K562 (cell line): ENCODE data around the gene BHLHE23. TPM values are rescaled to one million over a fixed set of nuclear protein-coding genes. Genes with fewer than 3 reads are reported as not detected.

Experiments used
- ATAC-seq: fragments of 200-7000 bp; cut with Tn5 transposase; 3 replicates; pipeline ENCODE4 v1.9.1; 2020; ENCODE audit warnings: moderate library complexity
- BruUV-seq: library from RNA; stranded (reverse); fragments of 400-500 nt; replicated peaks from 2 replicates; lab custom pipeline; 2021; lab: Mats Ljungman, UMichigan
- CTCF ChIA-PET: fragments of 300-600 bp; formaldehyde crosslinking; extraction: SDS; loops from one replicate; lab custom pipeline; 2021; ENCODE audit warnings: low intra/inter-chr PET ratio; lab: Yijun Ruan, JAX
- POLR2A ChIA-PET: fragments of 300-600, 350-650 bp; sonication (Branson Sonifier 250); formaldehyde crosslinking; extraction: SDS; loops from one replicate; lab custom pipeline; 2021; ENCODE audit warnings: antibody characterized with exemption, inconsistent platforms; lab: Yijun Ruan, JAX
- DNase-seq, 4 experiments: peaks; one replicate each; pipeline versions ENCODE4 v3.0.0 to v3.0.0-alpha.2; 2011 to 2018; ENCODE audit warnings: low spot score in 3 of 4, mixed read lengths in 3 of 4; ENCODE audit errors: extremely low read depth in 1 of 4
- FAIRE-seq: peaks from 2 replicates; lab custom pipeline; 2011; peaks lifted over from hg19 to GRCh38; lab: Jason Lieb, UNC
- H2AFZ ChIP-seq: 2 replicates; pipeline ENCODE4 v1.6.0; 2011; ENCODE audit warnings: low read depth, low read length, control low read depth, inconsistent platforms
- H3K27ac ChIP-seq: fragments of 200-600 bp; 3 replicates; pipeline ENCODE4 v1.8.0; 2011; ENCODE audit warnings: low read depth, mild to moderate bottlenecking, control low read depth, inconsistent platforms, low read length, moderate library complexity, mixed read lengths; ENCODE audit errors: extremely low read depth
- H3K27me3 ChIP-seq, 2 experiments: fragments of 300-600 bp in 1 of 2; 2 replicates in 1 of 2; 3 replicates in 1 of 2; pipeline versions ENCODE4 v1.6.0 to v1.8.0; 2011; ENCODE audit warnings: inconsistent platforms in 2 of 2, low read length in 2 of 2, mild to moderate bottlenecking in 1 of 2, mixed read lengths in 1 of 2, moderate library complexity in 1 of 2; ENCODE audit not compliant: control insufficient read depth in 2 of 2, insufficient read depth in 2 of 2
- H3K36me3 ChIP-seq: fragments of 300-600 bp; 3 replicates; pipeline ENCODE4 v1.8.0; 2011; ENCODE audit warnings: mild to moderate bottlenecking, low read length, inconsistent platforms; ENCODE audit not compliant: control insufficient read depth, insufficient read depth
- H3K4me1 ChIP-seq, 2 experiments: fragments of 200-600 bp in 1 of 2; replicated peaks in 1 of 2; 2 replicates in 1 of 2; 3 replicates in 1 of 2; pipeline versions ENCODE4 v1.5.1 to v1.8.0; 2011; ENCODE audit warnings: inconsistent platforms in 2 of 2, low read length in 2 of 2, mild to moderate bottlenecking in 1 of 2, mixed read lengths in 1 of 2, moderate library complexity in 1 of 2; ENCODE audit not compliant: control insufficient read depth in 2 of 2, insufficient read depth in 2 of 2
- H3K4me2 ChIP-seq: 2 replicates; pipeline ENCODE4 v1.6.1; 2011; ENCODE audit warnings: low read length, control low read depth, inconsistent platforms, mixed read lengths; ENCODE audit not compliant: insufficient read depth
- H3K4me3 ChIP-seq: fragments of 200-600 bp; sonication (generic), shearing (Covaris generic); 2 replicates; pipeline ENCODE4 v1.5.1; 2016; ENCODE audit warnings: control low read depth, inconsistent platforms
- H3K79me2 ChIP-seq: fragments of 200-600 bp; 3 replicates; pipeline ENCODE4 v1.8.0; 2011; ENCODE audit warnings: low read length, inconsistent platforms; ENCODE audit not compliant: control insufficient read depth, insufficient read depth
- H3K9ac ChIP-seq, 2 experiments: 2 replicates each; pipeline versions ENCODE4 v1.6.0 to v1.6.1; 2011; ENCODE audit warnings: low read depth in 2 of 2, low read length in 2 of 2, control low read depth in 1 of 2, inconsistent platforms in 1 of 2, mild to moderate bottlenecking in 1 of 2, mixed read lengths in 1 of 2; ENCODE audit not compliant: insufficient read depth in 1 of 2
- H3K9me1 ChIP-seq: one replicate; pipeline ENCODE4 v1.6.0; 2011; ENCODE audit warnings: inconsistent platforms, mild to moderate bottlenecking, low read length, moderate library complexity; ENCODE audit not compliant: control insufficient read depth, insufficient read depth
- H3K9me3 ChIP-seq: replicated peaks from 2 replicates; pipeline ENCODE4 v1.5.1; 2011; ENCODE audit warnings: low read depth, low read length, inconsistent platforms; ENCODE audit not compliant: control insufficient read depth, insufficient read depth
- H4K20me1 ChIP-seq: replicated peaks from 2 replicates; pipeline ENCODE4 v1.6.1; 2011; ENCODE audit warnings: low read length, inconsistent platforms, mixed read lengths; ENCODE audit not compliant: control insufficient read depth, insufficient read depth
- CHD7 ChIP-seq: fragments of 200-600 bp; sonication (generic); IDR thresholded peaks from one replicate; pipeline ENCODE4 v1.6.1; 2012; ENCODE audit warnings: mild to moderate bottlenecking, low read depth, low read length, inconsistent platforms
- SMAD1 ChIP-seq: fragments of 150-350 bp; IDR thresholded peaks from 2 replicates; pipeline ENCODE4 v1.6.1; 2014; ENCODE audit warnings: low read length, low read depth; ENCODE audit not compliant: partially characterized antibody
- TRIM28 ChIP-seq: fragments of 450-650 bp; IDR thresholded peaks from 2 replicates; pipeline ENCODE4 v1.6.1; 2017
- ZNF511 ChIP-seq: sonication (generic); formaldehyde crosslinking; IDR thresholded peaks from 2 replicates; pipeline ENCODE4 v1.8.0; 2022; ENCODE audit warnings: mild to moderate bottlenecking, missing genetic modification reagents
- ZNF77 ChIP-seq: fragments of 250-450 bp; sonication (Bioruptor Pico); IDR thresholded peaks from 2 replicates; pipeline ENCODE4 v1.5.0; 2020
- WGBS: fragments of 100-300 bp; shearing (Covaris generic); methylation state at CpG from one replicate; pipeline ENCODE4 v1.1.6; 2016; ENCODE audit warnings: low coverage, mixed read lengths; ENCODE audit not compliant: insufficient coverage; ENCODE audit errors: missing lambda C conversion rate; 5-methylcytosine and 5-hydroxymethylcytosine counted together
- in situ Hi-C: fragments of 300-500 bp; cut with MboI; formaldehyde crosslinking; loops from 4 replicates; pipeline ENCODE4 v1.15.0; 2018; ENCODE audit warnings: inconsistent platforms, mixed read lengths
- intact Hi-C: fragments of 100-400 bp; cut with micrococcal nuclease; formaldehyde crosslinking; loops from 2 replicates; pipeline ENCODE4 v1.14.2; 2022
- polyA plus RNA-seq, 8 experiments: library from polyadenylated mRNA; depleted of rRNA in 4 of 8; stranded (reverse) in 5 of 8; unstranded in 3 of 8; fragments of >200 nt; fragmentation: Nextera tagmentation in 2 of 8; fragmentation: Illumina TruSeq in 1 of 8; extraction: Ambion mirVana in 2 of 8; extraction: Trizol in 1 of 8; gene quantifications; 2 replicates each; pipeline versions ENCODE4 v1.2.1 to v1.2.3, GENCODE V29; 2011 to 2014; ENCODE audit warnings: inconsistent platforms in 1 of 8, missing spikeins in 1 of 8
- total RNA-seq, 7 experiments: library from RNA; depleted of rRNA in 6 of 7; stranded (reverse); fragments of >200 nt in 6 of 7; fragmentation: Illumina TruSeq in 2 of 7; extraction: Trizol in 2 of 7; gene quantifications; 2 replicates each; pipeline versions ENCODE4 v1.2.1 to v1.2.3, GENCODE V29; 2011 to 2021; ENCODE audit warnings: low replicate concordance in 1 of 7

Gene BHLHE23
- total and polyA plus RNA-seq, 9 of the 15 experiments (the other 6 are each of a cell fraction or from before 2014, with no cell fraction given): not detected

- no peak overlapping the region for H3K4me3 ChIP-seq
- no peak for DNase-seq
- ChIA-PET CTCF (no interaction called here), POLR2A (interaction anchor here (0.5 to 1.0 kb wide), 5 partner anchors 23 to 776 kb away, joined by 3 to 4 read pairs (median 3); no protein-coding TSS in a partner anchor)
- H3K9ac ChIP-seq: no peak overlapping the region
- H3K36me3 ChIP-seq: no peaks in the 10 kb centered on the region
- peaks cover 0 to 31% of the 10 kb centered on the region in 2 experiments; a peak in 2 of 5 replicates for H3K4me1 ChIP-seq
- BruUV-seq: no TSS peak
- no peaks in the 10 kb centered on the region for H3K79me2 ChIP-seq
- intact Hi-C loops (no loop called here), in situ Hi-C loops (no loop called here)
- H2AFZ ChIP-seq: no peak overlapping the region
- no peaks in the 10 kb centered on the region for H3K9me1 ChIP-seq
- TF ChIP-seq CHD7: no peak
- no peak for TF ChIP-seq ZNF77 (CRISPR knock-in tag)
- no peak for TF ChIP-seq TRIM28
- TF ChIP-seq ZNF511: no peak
- TF ChIP-seq SMAD1: no peak
- peaks cover 11% of the 10 kb centered on the region for H4K20me1 ChIP-seq
- ATAC-seq: no peak
- H3K9me3 ChIP-seq: no peaks in the 10 kb centered on the region
- no peak for FAIRE-seq
- under 1% methylated on average over 18 of the region's 21 CpGs for WGBS
- H3K27me3 ChIP-seq: peaks cover 62 to 85% of the 10 kb centered on the region in 2 experiments
- no peak overlapping the region for H3K27ac ChIP-seq
- H3K4me2 ChIP-seq: no peak overlapping the region
Measured at GRCh38 chr20:62982124-62983075, 24.4 kb downstream of the BHLHE23 start.
